Measurements from ENCODE around the gene PPP2R3C. TPM values are rescaled to one million over a fixed set of nuclear protein-coding genes. Genes with fewer than 3 reads are reported as not detected.
"Not testable (repeated sequence)": the region's sequence is repeated elsewhere in the genome, so short reads cannot be mapped to it uniquely, and the experiment has no call there.

PPP2R3C gene
- total RNA-seq, result 27.0 TPM

DNA sequence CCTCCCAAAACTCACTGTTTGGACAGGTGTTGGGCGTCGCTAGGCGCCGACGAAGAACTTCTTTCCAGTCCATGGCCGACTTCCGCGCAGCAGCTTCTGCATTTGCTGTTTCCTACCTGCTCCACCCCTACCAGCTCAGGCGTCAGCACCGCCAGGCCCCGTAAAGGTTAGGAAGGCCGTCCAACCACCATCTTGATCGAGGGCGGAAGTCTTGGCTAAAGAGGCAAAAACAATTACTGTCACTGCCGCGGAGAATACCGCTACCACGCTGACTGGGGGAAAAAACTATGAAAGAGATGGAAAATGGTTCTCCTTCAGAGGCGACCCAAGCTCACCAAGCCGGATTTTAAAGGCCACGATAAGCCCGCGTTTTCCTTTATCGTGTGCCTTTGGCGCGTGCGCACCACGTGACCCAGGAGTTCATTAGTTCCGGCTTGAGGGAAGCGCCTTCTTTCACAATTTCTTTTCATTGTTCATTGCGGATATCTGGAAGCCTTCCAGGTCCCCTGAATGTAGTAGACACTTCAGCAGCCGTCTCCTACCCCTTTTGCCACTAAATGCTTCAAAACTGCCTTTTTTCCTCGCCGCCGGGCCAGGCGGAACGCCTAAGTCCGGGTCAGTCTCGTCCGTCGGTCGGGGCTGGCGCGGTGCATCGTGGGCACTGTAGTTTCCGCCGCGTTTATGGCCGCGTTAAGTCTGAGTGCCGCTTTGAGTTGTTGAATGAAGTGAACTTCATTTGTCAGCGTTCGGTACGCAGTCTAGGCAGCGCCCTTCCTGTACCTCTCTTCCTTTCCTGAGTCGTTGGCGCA, at the start of gene PPP2R3C, which contains the start of gene PRORP:
Gene PPP2R3C (minus strand): TSS at position 104 of the 809 bp plus-strand sequence. CDS start 31 bp downstream, at position 73.
Gene PRORP (plus strand): TSS at position 666 of the 809 bp plus-strand sequence. CDS start 694 bp downstream, outside the sequence.
- DNase-seq, result peak; percentile 94

DNA sequence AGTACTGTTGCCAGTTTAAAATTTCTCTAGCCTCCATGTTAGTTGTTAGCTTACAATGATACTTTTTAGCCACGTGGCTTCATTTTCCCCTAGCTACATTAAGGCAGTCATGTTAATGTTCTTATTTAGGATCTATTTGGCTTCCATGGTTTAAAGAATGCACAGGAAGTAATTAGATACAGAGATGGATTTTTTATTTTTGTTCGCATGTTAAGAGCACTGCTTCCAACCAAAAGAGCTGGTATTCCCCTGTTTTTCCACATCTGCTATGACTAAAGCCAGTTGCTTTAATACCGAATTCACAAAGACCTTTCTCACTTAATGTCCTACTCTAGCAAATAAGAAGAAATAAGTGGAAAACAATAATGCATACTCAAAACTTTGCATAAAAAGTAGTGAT, 45.7 kb upstream of the PPP2R3C start:
- DNase-seq, result no peak

DNA sequence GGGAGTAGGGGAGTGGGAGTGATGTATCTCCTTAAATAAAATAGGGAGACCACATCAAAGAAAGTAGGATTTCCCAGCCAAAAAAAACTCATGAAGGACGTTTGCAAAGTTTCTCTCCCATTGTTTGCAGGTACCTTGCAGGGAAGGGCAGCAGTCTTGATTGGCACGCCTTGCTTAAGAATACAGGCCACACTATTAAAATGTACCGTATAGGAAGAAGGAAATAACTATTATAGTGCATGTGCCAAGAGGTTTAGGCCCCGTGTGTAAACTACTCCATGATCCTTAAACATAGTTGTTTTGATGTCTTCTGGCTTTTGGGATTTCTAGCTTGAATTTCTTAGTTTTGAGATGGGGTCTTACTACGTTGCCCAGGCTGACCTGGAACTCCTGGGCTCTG, 43.1 kb upstream of the PPP2R3C start:
- DNase-seq, result no peak

DNA sequence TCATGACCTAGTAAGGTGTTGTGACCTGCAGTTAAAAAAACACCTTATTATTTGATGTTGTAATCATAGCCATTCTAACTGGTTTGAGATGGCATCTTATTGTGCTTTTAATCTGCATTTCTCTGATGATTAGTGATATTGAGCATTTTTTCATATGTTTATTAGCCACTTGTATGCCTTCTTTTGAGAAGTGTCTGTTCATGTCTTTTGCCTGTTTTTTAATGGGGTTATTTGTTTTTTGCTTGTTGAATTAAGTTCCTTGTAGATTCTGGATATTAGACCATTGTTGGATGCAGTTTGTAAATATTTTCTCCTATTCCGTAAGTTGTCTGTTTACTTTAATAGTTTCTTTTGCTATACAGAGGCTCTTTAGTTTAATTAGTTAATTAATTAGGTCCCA, 41.6 kb upstream of the PPP2R3C start:
- no peak for DNase-seq

DNA sequence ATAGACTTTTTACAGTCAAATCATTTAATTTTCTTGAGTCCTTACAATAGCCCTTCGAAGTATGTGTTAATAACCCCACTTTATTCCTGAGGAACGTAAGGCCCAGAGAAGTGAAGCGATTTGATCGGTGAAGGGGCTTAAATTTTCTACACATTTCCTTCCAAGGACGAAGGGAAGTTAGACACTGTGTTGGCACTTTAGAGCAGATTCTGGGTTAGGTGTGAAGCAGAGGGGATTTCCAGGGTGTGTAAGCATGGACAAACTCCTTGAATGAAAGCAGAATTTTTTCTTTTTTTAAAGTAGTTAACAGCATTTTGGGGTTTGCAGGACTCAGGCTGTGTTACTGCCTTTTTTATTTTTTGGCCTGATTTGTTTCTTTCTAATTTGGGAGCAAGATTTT, 39.4 kb upstream of the PPP2R3C start:
- DNase-seq, result no peak

DNA sequence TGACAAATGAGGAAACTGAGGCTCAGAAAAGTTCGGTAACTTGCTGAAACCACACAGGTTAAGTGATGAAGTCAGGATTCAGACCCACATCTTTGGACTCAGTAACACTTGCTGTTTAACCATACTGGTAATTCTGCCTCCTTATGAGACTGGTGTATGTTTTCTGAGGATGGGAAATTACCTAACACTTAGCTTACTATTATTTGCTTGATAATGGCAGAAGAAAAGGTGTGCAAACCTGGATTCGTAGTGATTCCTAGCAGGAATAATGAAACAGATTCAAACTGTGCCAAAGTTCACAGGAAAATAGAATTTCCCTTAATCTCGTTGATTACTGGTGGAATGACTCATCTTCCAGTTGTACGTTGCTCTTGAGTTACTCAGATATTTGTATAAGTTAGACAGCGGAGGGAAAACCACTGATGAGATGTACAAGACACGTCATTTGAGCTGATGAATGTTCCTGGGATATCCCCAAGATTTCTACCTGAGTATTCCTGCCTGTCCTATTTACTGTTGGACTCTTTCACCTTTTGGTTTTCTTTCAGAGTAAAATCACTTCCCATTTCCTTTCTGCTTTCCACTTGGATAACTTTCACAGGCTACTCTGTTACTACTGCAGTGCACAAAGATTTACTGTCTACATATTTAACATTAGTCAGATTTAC, 38.1 kb upstream of the PPP2R3C start:
- no peak for DNase-seq

DNA sequence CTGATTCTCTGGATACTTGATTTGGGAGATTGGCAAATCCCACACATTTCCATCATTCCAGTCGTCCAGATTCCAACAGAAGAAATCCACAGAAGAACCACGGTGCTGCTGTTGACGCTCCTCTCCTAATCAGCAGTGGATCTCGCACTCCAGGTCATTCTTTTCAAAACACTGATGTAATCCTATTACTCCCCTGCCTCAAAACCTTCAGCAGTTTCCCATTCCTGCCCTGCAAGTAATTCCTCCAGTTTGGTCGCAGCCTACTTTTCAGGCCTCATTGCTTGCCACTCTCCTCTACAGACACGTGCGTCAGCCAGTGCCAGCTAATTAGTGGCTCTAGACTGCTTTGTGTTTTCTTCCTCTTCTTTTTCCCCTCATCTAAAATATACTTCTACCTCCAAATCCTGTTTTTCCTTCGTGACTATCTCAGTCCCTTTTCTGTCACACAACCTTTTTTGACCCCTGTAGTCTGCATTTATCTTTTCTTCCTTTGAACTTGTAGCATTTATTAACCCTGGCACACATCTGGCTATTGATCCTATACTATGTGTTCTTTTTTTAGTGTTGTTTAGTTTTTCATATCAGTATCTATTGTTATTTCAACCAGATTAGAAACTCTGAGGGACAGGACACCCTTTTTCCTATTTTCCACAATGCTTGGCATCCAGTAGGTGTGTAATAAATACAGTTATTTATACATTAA, 37.3 kb upstream of the PPP2R3C start:
- no peak for DNase-seq

DNA sequence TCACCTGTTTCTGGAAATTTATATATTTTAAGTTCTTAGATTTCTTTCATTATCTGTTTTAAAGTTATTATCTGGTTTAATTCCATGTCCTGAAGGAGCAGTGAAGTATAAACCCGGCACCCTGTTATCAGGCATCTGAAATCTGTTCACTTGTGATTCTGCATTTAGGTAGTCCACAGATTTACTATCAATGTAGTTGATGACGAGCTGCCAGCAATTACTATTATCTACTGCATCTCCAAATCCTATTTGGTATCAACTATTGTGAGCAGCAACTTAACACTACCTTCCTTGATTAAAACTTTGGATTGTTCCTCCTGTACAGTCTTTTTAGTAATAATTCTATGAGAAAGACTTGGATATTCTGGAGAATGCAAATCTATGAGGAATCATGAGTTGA, 36.7 kb upstream of the PPP2R3C start:
- no peak for DNase-seq

DNA sequence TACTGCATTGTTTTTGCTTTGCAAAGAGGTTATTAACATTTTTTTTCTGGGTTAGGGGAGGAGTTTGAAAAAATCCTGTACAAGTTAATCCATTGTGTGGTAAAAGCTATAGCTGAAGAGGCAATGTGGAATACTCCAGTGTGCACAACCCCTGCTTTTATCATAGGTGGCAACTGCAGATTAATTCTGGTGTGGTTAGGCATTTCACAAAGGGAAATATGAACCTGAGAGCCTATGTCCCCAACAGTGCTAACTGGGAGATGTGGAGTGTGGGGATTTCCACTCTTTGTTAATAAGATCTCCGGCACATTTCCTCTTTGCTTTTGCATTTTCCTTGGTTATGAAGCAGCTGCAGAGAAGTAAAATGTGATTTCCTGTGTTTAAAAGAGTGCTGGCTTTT, 34.2 kb upstream of the PPP2R3C start:
- DNase-seq, result no peak

DNA sequence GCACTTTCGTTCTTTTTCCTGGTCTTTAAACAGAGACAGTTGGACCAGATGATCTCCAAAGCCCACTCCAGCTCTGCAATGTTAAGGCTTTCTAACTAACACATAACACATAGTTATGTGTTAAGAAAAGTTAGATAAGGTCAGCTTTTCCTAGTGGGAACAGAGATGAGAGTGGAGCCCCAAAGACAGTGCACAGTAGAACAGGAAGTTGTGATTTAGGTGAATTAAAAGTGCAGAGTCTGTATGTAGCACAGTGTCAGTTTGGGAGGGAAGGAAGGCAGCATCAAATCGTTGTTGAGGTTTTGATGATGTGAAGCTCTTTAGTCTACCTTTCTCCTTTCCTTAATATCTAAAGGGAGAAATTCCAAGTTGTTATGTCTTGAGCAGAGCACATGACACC, 32.2 kb upstream of the PPP2R3C start:
- no peak for DNase-seq

DNA sequence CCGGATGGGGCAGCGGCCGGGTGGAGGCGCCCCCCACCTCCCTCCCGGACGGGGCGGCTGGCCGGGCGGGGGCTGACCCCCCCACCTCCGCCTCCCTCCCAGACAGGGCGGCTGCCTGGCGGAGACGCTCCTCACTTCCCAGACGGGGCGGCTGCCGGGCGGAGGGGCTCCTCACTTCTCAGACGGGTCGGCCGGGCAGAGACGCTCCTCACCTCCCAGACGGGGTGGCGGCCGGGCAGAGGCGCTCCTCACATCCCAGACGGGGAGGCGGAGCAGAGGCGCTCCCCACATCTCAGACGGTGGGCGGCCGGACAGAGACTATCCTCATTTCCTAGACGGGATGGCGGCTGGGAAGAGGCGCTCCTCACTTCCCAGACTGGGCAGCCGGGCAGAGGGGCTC, 30.7 kb upstream of the PPP2R3C start:
- not testable (repeated sequence) for DNase-seq

DNA sequence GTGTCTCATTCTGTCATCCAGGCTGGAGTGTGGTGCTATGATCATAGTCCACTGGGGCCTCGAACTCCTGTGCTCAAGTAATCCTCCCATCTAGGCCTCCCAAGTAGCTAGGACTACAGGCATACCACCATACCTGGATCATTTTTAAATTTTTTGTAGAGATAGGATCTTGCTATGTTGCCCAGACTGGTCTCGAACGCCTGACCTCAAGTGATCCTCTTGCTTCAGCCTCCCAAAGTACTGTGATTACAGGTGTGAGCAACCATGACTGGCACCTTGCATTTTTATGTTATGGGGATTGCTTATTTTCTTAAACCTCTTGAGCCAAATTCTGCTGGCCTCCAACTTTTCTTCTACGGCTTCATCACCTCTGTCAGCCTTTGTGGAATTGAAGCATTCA, 27.4 kb upstream of the PPP2R3C start:
- DNase-seq, result no peak

DNA sequence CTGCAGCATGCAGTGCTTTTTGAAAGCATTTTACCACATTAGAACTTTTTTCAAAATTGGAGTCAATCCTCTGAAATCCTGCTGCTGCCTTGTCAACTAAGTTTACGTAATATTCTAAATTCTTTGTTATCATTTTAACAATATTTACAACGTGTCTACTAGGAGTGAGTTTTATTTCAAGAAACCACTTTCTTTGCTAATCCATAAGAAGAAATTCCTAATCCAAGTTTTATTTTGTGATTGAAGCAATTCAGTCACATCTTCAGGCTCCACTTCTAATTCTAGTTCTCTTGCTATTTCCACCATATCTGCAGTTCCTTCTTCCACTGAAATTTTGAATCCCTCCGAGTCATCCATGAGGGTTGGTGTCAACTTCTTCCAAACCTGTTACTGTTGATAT, 25.9 kb upstream of the PPP2R3C start:
- no peak for DNase-seq

DNA sequence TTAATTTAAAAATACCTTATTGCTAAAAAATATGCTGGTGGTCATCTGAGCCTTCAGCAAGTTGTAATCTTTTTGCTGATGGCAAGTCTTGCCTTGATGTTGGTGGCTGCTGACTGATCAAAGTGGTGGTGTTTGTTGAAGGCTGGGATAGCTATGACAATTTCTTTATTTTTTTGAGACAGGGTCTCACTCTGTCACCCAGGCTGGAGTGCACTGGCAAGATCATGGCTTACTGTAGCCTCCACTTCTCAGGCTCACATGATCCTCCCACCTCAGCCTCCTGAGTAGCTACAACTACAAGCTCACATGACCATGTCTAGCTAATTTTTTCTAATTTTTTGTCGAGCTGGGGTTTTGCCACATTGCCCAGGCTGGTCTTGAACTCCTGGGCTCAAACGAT, 25.4 kb upstream of the PPP2R3C start:
- DNase-seq, result no peak

DNA sequence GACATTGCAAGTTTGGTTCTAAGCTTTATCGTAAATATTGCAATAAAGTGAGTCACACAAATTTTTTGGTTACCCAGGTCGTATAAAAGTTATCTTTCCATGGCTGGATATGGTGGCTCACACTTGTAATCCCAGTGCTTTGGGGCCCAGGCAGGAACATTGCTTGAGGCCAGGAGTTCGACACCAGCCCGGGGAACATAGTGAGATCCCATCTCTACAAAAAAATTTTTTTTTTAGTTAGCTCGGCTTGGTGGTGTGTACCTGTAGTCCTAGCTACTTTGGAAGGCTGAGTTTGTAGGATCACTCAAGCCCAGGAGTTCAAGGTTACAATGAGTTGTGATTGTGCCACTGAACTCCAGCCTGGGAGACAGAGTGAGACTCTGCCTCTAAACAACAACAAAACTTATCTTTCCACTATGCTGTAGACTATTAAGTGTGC, 24.9 kb upstream of the PPP2R3C start:
- DNase-seq, result no peak

DNA sequence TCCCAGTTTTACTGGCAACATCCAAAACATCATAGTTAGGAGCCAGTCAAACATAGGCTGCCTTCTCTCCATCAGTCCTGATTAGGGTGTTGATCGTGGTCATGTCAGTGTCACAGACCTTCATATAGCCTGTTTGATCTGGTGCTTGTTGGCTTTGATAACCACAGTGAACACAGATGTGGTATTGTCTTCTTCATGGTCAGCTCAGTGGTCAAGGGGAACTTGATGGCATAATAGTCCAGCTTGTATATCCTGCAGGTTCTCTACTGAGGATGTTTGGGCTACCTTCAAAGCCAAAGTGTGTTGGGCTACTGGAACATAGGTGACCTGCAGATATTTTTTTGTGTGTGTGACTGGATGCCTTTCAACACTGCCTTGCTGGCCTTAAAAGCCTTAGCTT, 22.2 kb upstream of the PPP2R3C start:
- DNase-seq, result no peak

DNA sequence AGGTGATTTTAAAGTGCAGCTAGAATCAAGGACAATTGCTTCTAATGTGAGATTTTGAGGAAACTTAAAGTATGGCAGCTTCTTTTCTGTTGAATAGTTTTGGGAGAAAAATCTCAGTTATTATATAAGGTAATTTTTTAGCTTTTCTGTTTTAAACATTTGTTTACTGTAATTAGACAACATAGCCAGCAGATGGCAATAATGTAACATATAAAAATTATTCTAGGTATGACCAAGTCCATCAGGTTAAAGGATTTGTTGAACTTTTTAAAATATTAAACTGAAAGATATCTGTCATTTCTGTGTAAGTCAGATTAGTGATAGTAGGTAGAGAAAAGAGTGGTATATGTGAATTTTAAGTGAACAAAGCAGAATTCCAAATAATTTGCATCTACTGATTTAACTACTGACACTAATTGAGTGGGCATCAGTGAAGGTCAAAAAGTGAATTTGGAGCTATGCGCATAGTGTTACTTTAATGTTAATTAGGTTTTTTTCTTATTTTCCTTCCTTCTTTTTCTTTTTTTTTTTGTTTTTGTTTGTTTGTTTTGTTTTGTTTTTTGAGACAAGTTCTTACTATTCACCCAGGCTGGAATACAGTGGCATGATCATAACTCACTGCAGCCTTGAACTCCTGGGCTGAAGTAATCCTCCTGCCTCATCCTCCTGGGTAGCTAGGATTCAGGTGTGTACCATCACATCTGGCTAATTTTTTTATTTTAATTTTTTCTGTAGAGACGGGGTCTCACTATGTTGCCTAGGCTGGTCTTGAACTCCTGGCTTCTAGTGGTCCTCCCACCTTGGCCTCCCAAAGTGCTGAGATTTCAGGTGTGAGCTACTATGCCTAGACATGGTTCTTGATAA, 19.2 kb upstream of the PPP2R3C start:
- DNase-seq, result peak; percentile 14

DNA sequence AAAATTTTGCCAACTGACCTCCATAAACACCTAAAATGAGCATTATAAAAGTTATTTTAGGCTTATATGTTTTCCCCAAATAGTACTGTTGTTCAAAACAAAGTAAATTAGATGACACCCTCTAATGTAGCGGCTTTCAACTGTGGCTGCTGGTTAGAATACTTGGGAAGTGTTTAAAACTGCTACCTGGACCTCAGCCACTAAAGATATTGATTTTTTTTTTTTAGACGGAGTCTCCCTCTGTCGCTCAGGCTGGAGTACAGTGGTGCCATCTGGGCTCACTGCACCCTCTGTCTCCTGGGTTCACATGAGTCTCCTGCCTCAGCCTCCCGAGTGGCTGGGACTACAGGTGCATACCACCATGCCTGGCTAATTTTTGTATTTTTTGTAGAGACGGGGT, 16.8 kb upstream of the PPP2R3C start:
- no peak for DNase-seq

DNA sequence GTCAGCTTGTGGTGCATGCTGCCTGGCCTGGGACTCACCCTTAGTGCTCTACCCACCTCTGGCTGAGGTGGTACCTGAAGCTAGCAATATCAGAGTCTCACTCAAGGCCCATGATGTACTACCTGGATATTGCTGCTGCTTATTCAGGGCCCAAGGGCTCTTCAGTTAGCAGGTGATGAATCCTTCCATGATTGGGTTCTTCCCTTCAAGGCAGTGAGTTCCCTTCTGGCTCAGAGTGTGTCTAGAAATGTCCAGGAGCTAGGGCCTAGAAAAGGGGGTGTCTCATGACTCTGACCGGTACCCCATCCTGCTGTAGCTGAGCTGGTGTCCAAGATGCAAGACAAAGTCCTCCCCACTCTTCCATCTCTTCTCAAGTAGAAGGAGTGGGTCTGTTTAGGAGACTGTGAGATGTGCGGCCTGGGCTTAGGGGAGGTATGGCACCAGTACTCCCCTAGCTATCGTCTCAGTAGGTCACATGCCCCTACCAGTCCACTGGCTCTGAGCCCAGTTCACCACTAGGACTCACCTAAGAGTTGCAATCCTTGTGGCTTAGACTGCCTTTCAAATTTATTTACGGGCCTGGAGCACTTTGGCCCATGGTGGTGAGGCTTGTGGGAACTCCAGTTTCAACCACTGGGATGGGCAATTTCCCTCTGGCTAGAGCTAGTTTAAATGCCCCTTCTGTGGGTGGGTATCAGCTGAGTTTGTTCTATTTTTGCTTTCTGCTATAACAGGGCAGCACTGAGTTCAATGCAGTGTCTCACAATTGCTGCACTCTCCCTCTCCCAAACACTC, 12.7 kb upstream of the PPP2R3C start:
- DNase-seq, result no peak

DNA sequence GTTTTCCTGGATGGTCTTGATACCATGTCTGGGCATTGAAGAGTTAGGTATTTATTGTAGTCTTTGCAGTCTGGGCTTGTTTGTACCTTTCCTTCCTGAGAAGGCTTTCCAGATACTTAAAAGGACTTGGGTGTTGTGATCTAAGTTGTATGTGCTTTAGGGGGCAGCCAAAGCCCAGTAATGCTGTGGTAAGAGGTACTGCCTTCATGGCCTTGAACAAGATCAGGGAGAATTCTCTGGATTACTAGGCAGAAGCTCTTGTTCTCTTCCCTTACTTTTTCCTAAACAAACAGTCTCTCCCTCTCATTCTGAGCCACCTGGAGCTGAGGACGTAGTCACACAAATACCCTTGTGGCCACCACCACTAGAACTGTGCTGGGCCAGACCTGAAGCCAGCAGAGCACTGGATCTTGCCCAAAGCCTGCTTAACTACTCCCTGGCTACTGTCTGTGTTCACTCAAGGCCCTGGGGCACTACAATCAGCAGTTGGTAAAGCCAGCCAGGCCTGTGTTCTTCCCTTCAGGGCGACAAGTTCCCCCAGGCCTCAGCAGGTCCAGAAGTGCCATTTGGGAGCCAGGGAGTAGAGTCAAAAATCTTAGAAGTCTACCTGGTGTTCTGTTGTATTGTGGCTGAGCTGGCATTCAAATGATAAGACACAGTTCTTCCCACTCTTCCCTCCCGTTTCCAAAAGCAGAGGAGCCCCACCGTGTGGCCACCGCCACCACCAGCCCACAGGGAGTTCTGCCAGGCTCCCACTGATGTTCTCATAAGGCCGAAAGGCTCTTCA, 11.9 kb upstream of the PPP2R3C start:
- DNase-seq, result no peak

All from skin of body (tissue), 2 donors.